GM12878 (cell line): ENCODE data around the gene TYRO3. TPM values are rescaled to one million over a fixed set of nuclear protein-coding genes. Genes with fewer than 3 reads are reported as not detected.

Source experiments
- ATAC-seq: fragments of 200-7000 bp; cut with Tn5 transposase; 3 replicates; pipeline ENCODE4 v1.9.1; 2020; ENCODE audit warnings: mild to moderate bottlenecking, moderate library complexity
- BruUV-seq: library from RNA; stranded (reverse); fragments of 400-500 nt; replicated peaks from 2 replicates; lab custom pipeline; 2021; lab: Mats Ljungman, UMichigan
- CTCF ChIA-PET: fragments of 300-600 bp; sonication (Branson Sonifier 250); formaldehyde crosslinking; extraction: SDS; loops from one replicate; lab custom pipeline; 2021; ENCODE audit warnings: inconsistent platforms; lab: Yijun Ruan, JAX
- POLR2A ChIA-PET: fragments of 350-600 bp; formaldehyde crosslinking; extraction: SDS; loops from one replicate; lab custom pipeline; 2021; ENCODE audit warnings: inconsistent platforms; lab: Charles Lee
- RAD21 ChIA-PET: fragments of 300-600 bp; sonication (Branson Sonifier 250); formaldehyde crosslinking; loops from one replicate; lab custom pipeline; 2023; ENCODE audit warnings: antibody characterized with exemption; ENCODE audit not compliant: unreplicated experiment; lab: Charles Lee
- SMC1A ChIA-PET: fragments of 300-600 bp; sonication (Branson Sonifier 250); formaldehyde crosslinking; loops from one replicate; lab custom pipeline; 2023; ENCODE audit not compliant: unreplicated experiment, uncharacterized antibody; lab: Charles Lee
- DNase-seq: peaks from one replicate; pipeline ENCODE4 v3.0.0-alpha.2; 2011; ENCODE audit warnings: low read depth, low spot score
- FAIRE-seq: peaks from 3 replicates; lab custom pipeline; 2011; peaks lifted over from hg19 to GRCh38; lab: Jason Lieb, UNC
- H2AFZ ChIP-seq: 2 replicates; pipeline ENCODE4 v1.6.0; 2011; ENCODE audit warnings: low read depth, low read length, control low read depth; ENCODE audit not compliant: control insufficient read depth
- H3K27ac ChIP-seq: 2 replicates; pipeline ENCODE4 v1.5.1; 2011; ENCODE audit warnings: control low read depth; ENCODE audit not compliant: control insufficient read depth, insufficient read depth
- H3K27me3 ChIP-seq, 2 experiments: replicated peaks in 1 of 2; 2 replicates each; pipeline versions ENCODE4 v1.6.0 to v1.6.1; 2011; ENCODE audit warnings: low read length in 1 of 2; ENCODE audit not compliant: control insufficient read depth in 2 of 2, insufficient read depth in 2 of 2
- H3K36me3 ChIP-seq, 2 experiments: 2 replicates each; pipeline ENCODE4 v1.5.1; 2011; ENCODE audit warnings: low read length in 1 of 2; ENCODE audit not compliant: control insufficient read depth in 2 of 2, insufficient read depth in 2 of 2
- H3K4me1 ChIP-seq: 2 replicates; pipeline ENCODE4 v1.6.1; 2011; ENCODE audit warnings: mild to moderate bottlenecking, low read length, moderate library complexity, mixed read lengths; ENCODE audit not compliant: control insufficient read depth, insufficient read depth
- H3K4me2 ChIP-seq: 2 replicates; pipeline ENCODE4 v1.6.0; 2011; ENCODE audit warnings: control low read depth; ENCODE audit not compliant: control insufficient read depth, insufficient read depth
- H3K4me3 ChIP-seq: fragments of 200-600 bp; sonication (generic); 2 replicates; pipeline ENCODE4 v1.5.1; 2016
- H3K79me2 ChIP-seq: 2 replicates; pipeline ENCODE4 v1.6.0; 2011; ENCODE audit warnings: low read length; ENCODE audit not compliant: control insufficient read depth, insufficient read depth
- H3K9ac ChIP-seq: 2 replicates; pipeline ENCODE4 v1.8.0; 2011; ENCODE audit warnings: low read length, control low read depth, mixed read lengths; ENCODE audit not compliant: control insufficient read depth, insufficient read depth
- H3K9me3 ChIP-seq: replicated peaks from 3 replicates; pipeline ENCODE4 v1.5.1; 2011; ENCODE audit warnings: mild to moderate bottlenecking, low read length; ENCODE audit not compliant: control insufficient read depth, insufficient read depth
- H4K20me1 ChIP-seq: 2 replicates; pipeline ENCODE4 v1.6.0; 2011; ENCODE audit not compliant: control insufficient read depth, insufficient read depth
- ASH2L ChIP-seq: fragments of 300-600, 200-600 bp; sonication (generic); IDR thresholded peaks from 2 replicates; pipeline ENCODE4 v1.6.1; 2017; ENCODE audit warnings: low read depth, mild to moderate bottlenecking, borderline replicate concordance
- CBX3 ChIP-seq: fragments of 200-600 bp; sonication (generic); IDR thresholded peaks from 2 replicates; pipeline ENCODE4 v1.6.1; 2016; ENCODE audit warnings: low read depth, borderline replicate concordance
- CHD1 ChIP-seq: IDR thresholded peaks from 2 replicates; pipeline ENCODE4 v1.6.1; 2012; ENCODE audit warnings: low read depth, low read length, improper control_type of control experiment
- NFXL1 ChIP-seq: fragments of 450-650 bp; IDR thresholded peaks from 2 replicates; pipeline ENCODE4 v1.6.1; 2017; ENCODE audit warnings: antibody characterized with exemption, mild to moderate bottlenecking, borderline replicate concordance
- PAX8 ChIP-seq: fragments of 450-650 bp; IDR thresholded peaks from 2 replicates; pipeline ENCODE4 v1.6.1; 2017; ENCODE audit warnings: mild to moderate bottlenecking, moderate library complexity
- PML ChIP-seq: IDR thresholded peaks from 2 replicates; pipeline ENCODE4 v1.6.1; 2012; ENCODE audit warnings: low read length, inconsistent platforms
- SPI1 ChIP-seq: IDR thresholded peaks from 2 replicates; pipeline ENCODE4 v1.6.1; 2011; ENCODE audit warnings: low read depth, mild to moderate bottlenecking, low read length, moderate library complexity, borderline replicate concordance; ENCODE audit not compliant: insufficient read depth
- SREBF2 ChIP-seq: IDR thresholded peaks from 2 replicates; pipeline ENCODE4 v1.6.1; 2012; ENCODE audit warnings: mild to moderate bottlenecking, low read length
- TARDBP ChIP-seq: IDR thresholded peaks from 2 replicates; pipeline ENCODE4 v1.6.1; 2016; ENCODE audit warnings: borderline replicate concordance
- TCF7 ChIP-seq: IDR thresholded peaks from 2 replicates; pipeline ENCODE4 v1.6.1; 2014; ENCODE audit warnings: antibody characterized with exemption, borderline replicate concordance
- ZSCAN29 ChIP-seq: fragments of 450-650 bp; IDR thresholded peaks from 2 replicates; pipeline ENCODE4 v1.6.1; 2017; ENCODE audit warnings: mild to moderate bottlenecking, moderate library complexity
- WGBS: methylation state at CpG from one replicate; pipeline ENCODE4 v1.1.6; 2016; ENCODE audit warnings: low lambda C conversion rate; ENCODE audit not compliant: insufficient replicate concordance, insufficient coverage; ENCODE audit errors: missing lambda C conversion rate; 5-methylcytosine and 5-hydroxymethylcytosine counted together
- in situ Hi-C: fragments of 300-500 bp; cut with MboI; formaldehyde crosslinking; loops from 9 replicates; pipeline ENCODE4 v1.14.3; 2018; ENCODE audit warnings: mixed read lengths
- intact Hi-C: fragments of 100-400 bp; cut with micrococcal nuclease; formaldehyde crosslinking; loops from one replicate; pipeline ENCODE4 v1.14.2; 2022; ENCODE audit not compliant: unreplicated experiment
- polyA plus RNA-seq, 11 experiments: library from polyadenylated mRNA; depleted of rRNA in 4 of 11; unstranded in 6 of 11; stranded (reverse) in 5 of 11; fragments of >200 nt; fragmentation: Nextera tagmentation in 4 of 11; fragmentation: Illumina TruSeq in 1 of 11; extraction: Ambion mirVana in 4 of 11; extraction: Trizol in 1 of 11; gene quantifications; 1 replicate in 1 of 11; 2 replicates in 10 of 11; pipeline versions ENCODE4 v1.2.1 to v1.2.3, GENCODE V29; 2011 to 2016; ENCODE audit warnings: inconsistent platforms in 2 of 11, missing spikeins in 2 of 11, low read depth in 1 of 11
- total RNA-seq, 4 experiments: library from RNA; depleted of rRNA in 3 of 4; stranded (reverse); fragments of >200 nt in 3 of 4; fragmentation: Illumina TruSeq in 1 of 4; extraction: Trizol in 1 of 4; gene quantifications; 2 replicates each; pipeline versions ENCODE4 v1.2.1 to v1.2.3, GENCODE V29; 2013 to 2021

TYRO3 gene
- total and polyA plus RNA-seq, 10 of the 15 experiments (the other 5 are each of a cell fraction or from before 2014, with no cell fraction given) = 0.06 to 0.28 (median 0.13) TPM; not detected in 4

- Histone ChIP-seq H3K9me3 (no peaks in the 10 kb centered on the region), H3K27me3 (no peaks in the 10 kb centered on the region), H4K20me1 (no peaks in the 10 kb centered on the region), H3K79me2 (no peaks in the 10 kb centered on the region), H3K4me1 (peaks cover 5% of the 10 kb centered on the region), H3K36me3 (no peaks in the 10 kb centered on the region), H3K4me2 (no peak overlapping the region), H2AFZ (no peak overlapping the region), H3K4me3 (no peak overlapping the region), H3K27ac (no peak overlapping the region), H3K9ac (no peak overlapping the region)
- ATAC-seq (no peak), FAIRE-seq (no peak), DNase-seq (no peak)
- WGBS = 30% methylated on average over 3 of the region's 3 CpGs
- in situ Hi-C loops (no loop called here), intact Hi-C loops (no loop called here)
- no TSS peak for BruUV-seq
- CTCF ChIA-PET = interaction anchor here (0.6 to 1.1 kb wide), 3 partner anchors 27 to 953 kb away, joined by 3 to 4 read pairs (median 3); no protein-coding TSS in a partner anchor
- RAD21 ChIA-PET = no interaction called here
- SMC1A ChIA-PET = no interaction called here
- POLR2A ChIA-PET = no interaction called here
- TF ChIP-seq SPI1 = peak; percentile 37; the same call in 1 of the 2 replicates
- TF ChIP-seq TARDBP = no peak
These were observed 71.7 kb downstream of the TYRO3 start for GRCh38 chr15:41630616-41631217.

GRCh38 chr15:41631880-41632470 is 73.0 kb downstream of the TYRO3 start:
- WGBS = 94% methylated on average over 3 of the region's 3 CpGs
- CTCF ChIA-PET = interaction anchor here (0.9 kb wide), 1 partner anchor 28 kb away, joined by 3 read pairs; no protein-coding TSS in a partner anchor

More at GRCh38 chr15:41631880-41632470, 73.0 kb downstream of the TYRO3 start:
- Histone ChIP-seq H3K27ac (no peak overlapping the region), H4K20me1 (no peaks in the 10 kb centered on the region), H3K4me3 (no peak overlapping the region), H3K9ac (no peak overlapping the region), H3K4me1 (peaks cover 5% of the 10 kb centered on the region), H3K36me3 (no peaks in the 10 kb centered on the region), H3K9me3 (no peaks in the 10 kb centered on the region), H2AFZ (no peak overlapping the region), H3K27me3 (no peaks in the 10 kb centered on the region), H3K4me2 (no peak overlapping the region), H3K79me2 (no peaks in the 10 kb centered on the region)
- BruUV-seq = no TSS peak
- DNase-seq (no peak), FAIRE-seq (no peak), ATAC-seq (no peak)
- ChIA-PET RAD21 (no interaction called here), POLR2A (no interaction called here), SMC1A (no interaction called here)
- intact Hi-C loops = no loop called here
- no peak for TF ChIP-seq TCF7
- no peak for TF ChIP-seq PAX8
- TF ChIP-seq SREBF2 = no peak
- TF ChIP-seq NFXL1 = no peak
- no peak for TF ChIP-seq CBX3
- TF ChIP-seq ZSCAN29 = no peak
- TF ChIP-seq PML = no peak
- no peak for TF ChIP-seq ASH2L
- TF ChIP-seq CHD1 = no peak
- in situ Hi-C loops = no loop called here
